Esophagus muscularis mucosa (tissue), 4 donors: ENCODE data around the gene SRGN. TPM values are rescaled to one million over a fixed set of nuclear protein-coding genes. Genes with fewer than 3 reads are reported as not detected.

Experiments used
- DNase-seq: peaks from one replicate; pipeline ENCODE4 v3.0.0-alpha.2; 2017; ENCODE audit errors: extremely low spot score
- H3K27ac ChIP-seq, 4 donors: fragments of 200-600 bp; sonication (generic); replicated peaks in 1 of 4; 1 replicate in 3 of 4; 2 replicates in 1 of 4; pipeline ENCODE4 v1.5.1; 2016 to 2019; ENCODE audit warnings: mild to moderate bottlenecking in 1 of 4
- H3K27me3 ChIP-seq, 4 donors: fragments of 200-600 bp; sonication (generic); one replicate each; pipeline versions ENCODE4 v1.5.1 to v1.6.0; 2016 to 2019
- H3K36me3 ChIP-seq, 4 donors: fragments of 200-600 bp; sonication (generic); one replicate each; pipeline ENCODE4 v1.5.1; 2016 to 2019
- H3K4me1 ChIP-seq, 4 donors: fragments of 200-600 bp; sonication (generic); one replicate each; pipeline ENCODE4 v1.5.1; 2016 to 2019
- H3K4me3 ChIP-seq, 4 donors: fragments of 200-600 bp; sonication (generic); 1 replicate in 2 of 4; 2 replicates in 2 of 4; pipeline ENCODE4 v1.5.1; 2016 to 2019; ENCODE audit warnings: mild to moderate bottlenecking in 4 of 4, moderate library complexity in 1 of 4
- H3K9me3 ChIP-seq, 4 donors: fragments of 200-600 bp; sonication (generic); 1 replicate in 3 of 4; 2 replicates in 1 of 4; pipeline ENCODE4 v1.5.1; 2016 to 2019
- CTCF ChIP-seq, 3 experiments: fragments of 200-600 bp in 2 of 3; fragments of 450-650 bp in 1 of 3; sonication (generic) in 2 of 3; IDR thresholded peaks; one replicate each; pipeline ENCODE4 v1.5.1; 2017 to 2019; ENCODE audit warnings: antibody characterized with exemption in 3 of 3, mild to moderate bottlenecking in 2 of 3, moderate library complexity in 1 of 3
- EP300 ChIP-seq: sonication (generic); formaldehyde crosslinking; IDR thresholded peaks from one replicate; pipeline ENCODE4 v1.6.1; 2017; ENCODE audit warnings: antibody characterized with exemption
- POLR2A ChIP-seq: fragments of 450-650 bp; IDR thresholded peaks from one replicate; pipeline ENCODE4 v1.6.1; 2017; ENCODE audit warnings: antibody characterized with exemption, moderate library complexity, mild to moderate bottlenecking, low read depth
- POLR2AphosphoS5 ChIP-seq, 2 donors: sonication (generic); formaldehyde crosslinking; IDR thresholded peaks; one replicate each; pipeline ENCODE4 v1.6.1; 2017; ENCODE audit warnings: antibody characterized with exemption in 2 of 2
- WGBS: methylation state at CpG from one replicate; pipeline ENCODE4 v1.1.5; 2018; 5-methylcytosine and 5-hydroxymethylcytosine counted together
- intact Hi-C: fragments of 100-400 bp; cut with DNase I; formaldehyde crosslinking; loops from one replicate; pipeline ENCODE4 v1.15.1; 2023
- total RNA-seq, 4 donors: library from RNA; depleted of rRNA; stranded (reverse); fragments of >200 nt; gene quantifications; one replicate each; pipeline versions ENCODE4 v1.1.0 to v1.2.1, GENCODE V29; 2016

SRGN gene
- total RNA-seq, 4 donors from 2014 or later: 44.9 to 201 (median 82.3) TPM

DNA sequence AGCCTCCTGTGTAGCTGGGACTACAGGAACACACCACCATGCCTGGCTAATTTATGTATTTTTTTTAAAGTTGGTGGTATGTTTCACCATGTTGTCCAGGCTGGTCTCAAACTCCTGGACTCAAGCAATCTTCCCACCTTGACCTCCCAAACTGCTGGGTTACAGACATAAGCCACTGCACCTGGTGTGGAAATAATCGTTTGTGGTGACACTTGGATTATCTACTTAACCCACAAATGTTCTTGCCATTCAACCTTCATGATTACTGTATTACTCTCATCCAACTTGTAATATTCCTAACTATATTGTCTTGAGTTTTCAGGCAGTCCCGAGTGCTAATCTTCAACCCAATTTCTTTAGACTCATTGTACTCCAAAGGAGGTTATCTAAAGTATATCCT, 9.6 kb upstream of the SRGN start:
- Histone ChIP-seq H3K27me3 (no peaks in the 10 kb centered on the region), H3K4me1 (no peaks in the 10 kb centered on the region), H3K4me3 (no peak overlapping the region), H3K27ac (no peak overlapping the region), H3K36me3 (no peaks in the 10 kb centered on the region), H3K9me3 (no peaks in the 10 kb centered on the region)
- WGBS: 73% methylated on average over 2 of the region's 2 CpGs
- intact Hi-C loops: no loop called here
- no peak for TF ChIP-seq EP300
- TF ChIP-seq POLR2A: no peak
- no peak for TF ChIP-seq CTCF (IDR thresholded peaks at IDR 0.05)
- no peak for TF ChIP-seq POLR2AphosphoS5 (IDR thresholded peaks at IDR 0.05)
- DNase-seq: no peak

GRCh38 chr10:69080226-69080625, 7.7 kb upstream of the SRGN start:
- Histone ChIP-seq H3K4me1 (peaks cover 0 to under 1% (median under 1%) of the 10 kb centered on the region in 4 donors), H3K27ac (no peak overlapping the region), H3K4me3 (no peak overlapping the region), H3K36me3 (no peaks in the 10 kb centered on the region), H3K9me3 (no peaks in the 10 kb centered on the region), H3K27me3 (no peaks in the 10 kb centered on the region)
- WGBS: 70% methylated on average over 4 of the region's 4 CpGs
- intact Hi-C loops: no loop called here
- no peak for TF ChIP-seq CTCF (IDR thresholded peaks at IDR 0.05)
- no peak for DNase-seq

DNA sequence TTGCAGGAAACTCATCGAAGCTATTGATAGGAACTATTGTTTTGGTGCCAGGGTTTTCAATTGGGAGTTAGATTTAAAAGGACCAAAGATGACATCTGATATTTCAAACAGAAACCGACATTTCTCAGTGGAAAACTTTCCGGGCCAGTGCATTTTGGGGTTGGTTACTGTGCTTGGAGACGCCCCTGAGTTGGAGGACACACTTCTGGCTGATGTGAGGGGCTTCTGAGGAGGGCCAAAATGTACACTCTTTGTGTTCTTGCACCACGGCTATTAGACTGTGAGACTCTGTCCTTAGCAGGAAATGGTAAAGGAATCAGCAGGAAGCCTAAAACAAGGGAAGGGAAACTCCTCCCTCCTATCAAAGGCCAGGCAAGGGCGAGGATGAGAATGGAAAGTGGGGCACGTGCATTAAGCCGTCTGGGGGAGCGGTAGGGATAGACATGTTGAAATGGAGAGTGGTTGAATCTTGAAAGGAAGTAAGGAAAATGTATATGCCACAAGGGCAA, 1.8 kb upstream of the SRGN start:
- no peaks in the 10 kb centered on the region for H3K27me3 ChIP-seq
- no peak for DNase-seq
- no peaks in the 10 kb centered on the region for H3K9me3 ChIP-seq
- no peaks in the 10 kb centered on the region for H3K36me3 ChIP-seq
- TF ChIP-seq POLR2AphosphoS5 (IDR thresholded peaks at IDR 0.05) (peak; percentile 69 to 70), POLR2A (no peak), EP300 (no peak), CTCF (IDR thresholded peaks at IDR 0.05) (no peak)
- WGBS: 51% methylated on average over 9 of the region's 9 CpGs
- peak overlapping the region; percentile 56 to 79 (median 78) for H3K27ac ChIP-seq
- H3K4me1 ChIP-seq: peaks cover 0 to 21% (median 8%) of the 10 kb centered on the region in 4 donors
- intact Hi-C loops: no loop called here
- peak overlapping the region in 3 of 4 donors; percentile 4 to 30 (median 22) for H3K4me3 ChIP-seq

DNA sequence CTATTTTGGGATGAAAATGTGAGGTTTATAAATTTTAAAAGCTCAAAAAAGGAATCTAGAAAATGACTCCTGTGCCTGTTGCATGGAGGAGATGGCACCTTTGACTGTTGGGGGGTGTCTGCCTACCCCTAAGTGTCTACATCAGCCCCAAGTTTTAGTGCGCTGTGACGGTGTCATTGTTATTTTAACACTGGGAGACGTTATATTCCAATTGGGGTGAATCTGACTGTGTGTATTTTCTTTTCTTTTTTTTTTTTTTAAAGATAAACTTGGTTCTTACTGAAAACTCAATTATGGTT, 517 bp downstream of the SRGN start:
- no peaks in the 10 kb centered on the region for H3K9me3 ChIP-seq
- no peaks in the 10 kb centered on the region for H3K27me3 ChIP-seq
- intact Hi-C loops: no loop called here
- peak overlapping the region; percentile 72 to 79 (median 77) for H3K27ac ChIP-seq
- TF ChIP-seq POLR2A: no peak
- TF ChIP-seq POLR2AphosphoS5 (IDR thresholded peaks at IDR 0.05): no peak
- peaks cover 5 to 27% (median 12%) of the 10 kb centered on the region in 4 donors for H3K4me1 ChIP-seq
- 63% methylated on average over 3 of the region's 3 CpGs for WGBS
- no peak for DNase-seq
- H3K36me3 ChIP-seq: no peaks in the 10 kb centered on the region
- H3K4me3 ChIP-seq: peak overlapping the region; percentile 38 to 49 (median 48)

GRCh38 chr10:69088801-69089501, 1.0 kb downstream of the SRGN start:
- no peak for DNase-seq
- no peaks in the 10 kb centered on the region for H3K9me3 ChIP-seq

More at GRCh38 chr10:69088801-69089501, 1.0 kb downstream of the SRGN start:
- peak overlapping the region; percentile 38 to 49 (median 48) for H3K4me3 ChIP-seq
- intact Hi-C loops: no loop called here
- WGBS: 73% methylated on average over 10 of the region's 10 CpGs
- H3K27me3 ChIP-seq: no peaks in the 10 kb centered on the region
- peak overlapping the region; percentile 72 to 79 (median 77) for H3K27ac ChIP-seq
- no peaks in the 10 kb centered on the region for H3K36me3 ChIP-seq
- TF ChIP-seq EP300 (no peak), CTCF (IDR thresholded peaks at IDR 0.05) (no peak), POLR2AphosphoS5 (IDR thresholded peaks at IDR 0.05) (peak in 1 of 2 donors; percentile 85)
- H3K4me1 ChIP-seq: peaks cover 7 to 27% (median 13%) of the 10 kb centered on the region in 4 donors
